ENCODE data around the gene SLC4A1AP. TPM values are rescaled to one million over a fixed set of nuclear protein-coding genes. Genes with fewer than 3 reads are reported as not detected.
A peak's percentile ranks its signal among the peaks of the same experiment; 100 is the strongest.

The SLC4A1AP gene
- polyA plus RNA-seq, 1 experiment = 15.5 TPM

DNA sequence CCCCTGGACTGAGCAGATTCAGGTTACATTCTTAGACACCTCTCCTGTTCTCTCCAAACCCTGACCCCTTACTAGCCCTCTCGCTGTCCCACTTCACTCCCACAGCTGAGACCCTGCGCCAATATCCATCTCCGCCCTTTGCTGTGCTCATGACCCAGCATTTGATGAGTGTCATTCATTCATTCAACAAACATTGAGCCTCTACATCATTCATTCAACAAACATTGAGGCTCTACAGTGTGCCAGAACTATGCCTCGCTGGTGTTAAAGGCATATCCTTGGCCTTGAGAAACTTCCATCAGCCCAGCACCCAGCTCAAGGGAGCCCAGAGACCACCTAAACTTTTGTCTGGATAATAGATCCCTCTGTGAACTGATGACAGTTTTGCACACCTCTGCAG lies 65.9 kb downstream of the SLC4A1AP start:
- TF ChIP-seq, protein P1, sequence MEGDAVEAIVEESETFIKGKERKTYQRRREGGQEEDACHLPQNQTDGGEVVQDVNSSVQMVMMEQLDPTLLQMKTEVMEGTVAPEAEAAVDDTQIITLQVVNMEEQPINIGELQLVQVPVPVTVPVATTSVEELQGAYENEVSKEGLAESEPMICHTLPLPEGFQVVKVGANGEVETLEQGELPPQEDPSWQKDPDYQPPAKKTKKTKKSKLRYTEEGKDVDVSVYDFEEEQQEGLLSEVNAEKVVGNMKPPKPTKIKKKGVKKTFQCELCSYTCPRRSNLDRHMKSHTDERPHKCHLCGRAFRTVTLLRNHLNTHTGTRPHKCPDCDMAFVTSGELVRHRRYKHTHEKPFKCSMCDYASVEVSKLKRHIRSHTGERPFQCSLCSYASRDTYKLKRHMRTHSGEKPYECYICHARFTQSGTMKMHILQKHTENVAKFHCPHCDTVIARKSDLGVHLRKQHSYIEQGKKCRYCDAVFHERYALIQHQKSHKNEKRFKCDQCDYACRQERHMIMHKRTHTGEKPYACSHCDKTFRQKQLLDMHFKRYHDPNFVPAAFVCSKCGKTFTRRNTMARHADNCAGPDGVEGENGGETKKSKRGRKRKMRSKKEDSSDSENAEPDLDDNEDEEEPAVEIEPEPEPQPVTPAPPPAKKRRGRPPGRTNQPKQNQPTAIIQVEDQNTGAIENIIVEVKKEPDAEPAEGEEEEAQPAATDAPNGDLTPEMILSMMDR (IDR thresholded peaks at IDR 0.05; ENCODE audit: low read depth, low read length) = no peak
- Histone ChIP-seq H3K9me3 (ENCODE audit: control insufficient read depth, insufficient read depth, low read length) (no peaks in the 10 kb centered on the region), H3K27me3 (ENCODE audit: control insufficient read depth, insufficient read depth, low read length) (no peaks in the 10 kb centered on the region), H3K27ac (ENCODE audit: low read depth, low read length) (no peak overlapping the region), H3K4me3 (ENCODE audit: low read depth, low read length) (no peak overlapping the region)
- DNase-seq (ENCODE audit: low read depth, low spot score) = no peak
- CTCF ChIA-PET = interaction anchor here (0.6 kb wide), 1 partner anchor 315 kb away, joined by 3 read pairs; no protein-coding TSS in a partner anchor
- POLR2A ChIA-PET = no interaction called here

DNA sequence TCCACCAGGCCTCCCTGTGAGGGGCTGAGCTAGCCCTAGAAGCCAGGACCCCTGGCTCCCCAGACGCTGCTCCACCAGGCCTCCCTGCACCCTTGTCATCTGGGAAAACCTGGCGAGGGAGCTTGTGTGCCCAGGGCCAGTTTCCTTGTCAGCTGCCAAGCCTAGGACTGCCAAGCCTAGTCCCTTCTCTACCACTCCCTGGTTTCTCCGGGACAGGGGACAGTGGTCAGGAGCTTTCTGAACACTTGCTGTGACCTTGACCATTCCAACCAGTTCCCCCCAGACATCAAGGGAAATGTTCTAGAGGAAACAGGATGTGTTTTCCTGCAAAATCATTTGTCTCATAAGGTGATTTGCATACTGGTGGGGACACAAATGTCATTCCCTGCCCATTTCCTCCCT lies 66.6 kb downstream of the SLC4A1AP start:
- Histone ChIP-seq H3K27me3 (ENCODE audit: control insufficient read depth, insufficient read depth, low read length) (no peaks in the 10 kb centered on the region), H3K9me3 (ENCODE audit: control insufficient read depth, insufficient read depth, low read length) (no peaks in the 10 kb centered on the region), H3K4me3 (ENCODE audit: low read depth, low read length) (no peak overlapping the region), H3K27ac (ENCODE audit: low read depth, low read length) (no peak overlapping the region)
- ChIA-PET POLR2A (no interaction called here), CTCF (interaction anchor here (0.6 kb wide), 1 partner anchor 315 kb away, joined by 3 read pairs; no protein-coding TSS in a partner anchor)
- DNase-seq (ENCODE audit: low read depth, low spot score) = no peak
- TF ChIP-seq, protein P1 (IDR thresholded peaks at IDR 0.05; ENCODE audit: low read depth, low read length) = no peak

DNA sequence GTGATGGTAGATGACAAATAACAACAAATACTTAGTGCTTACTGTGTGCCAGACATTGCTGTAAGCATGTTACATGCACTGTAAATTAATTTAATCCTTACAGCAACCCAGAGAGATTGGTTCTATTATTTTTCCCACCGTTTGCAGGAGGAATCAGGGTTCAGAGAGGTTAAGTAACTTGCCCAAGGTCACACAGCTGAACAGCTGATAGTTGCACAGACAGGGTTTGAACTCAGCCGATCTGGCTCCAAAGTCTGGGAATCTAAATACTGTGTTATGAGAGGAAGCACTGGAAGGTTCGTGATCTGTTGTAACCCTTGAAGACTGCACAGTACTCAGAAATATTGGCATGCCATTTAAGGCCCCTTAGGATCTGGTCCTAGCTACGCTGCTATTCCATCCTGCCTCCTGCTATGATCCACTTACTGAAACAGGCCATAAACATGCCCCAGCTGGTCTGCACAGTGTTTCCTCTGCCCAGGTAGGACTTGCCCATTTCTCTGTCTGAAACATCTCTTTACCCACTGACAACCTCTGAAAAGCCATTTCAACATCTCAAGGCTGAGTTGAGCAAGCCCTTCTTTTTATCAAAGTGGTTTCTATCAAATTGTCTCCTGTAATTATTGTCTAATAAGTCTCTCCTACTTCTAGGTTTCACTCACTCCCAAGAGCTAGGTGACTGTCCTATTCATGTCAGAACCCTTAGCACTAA lies 67.4 kb downstream of the SLC4A1AP start:
- TF ChIP-seq, protein P1 (IDR thresholded peaks at IDR 0.05; ENCODE audit: low read depth, low read length) = no peak
- POLR2A ChIA-PET = no interaction called here
- Histone ChIP-seq H3K27ac (ENCODE audit: low read depth, low read length) (no peak overlapping the region), H3K27me3 (ENCODE audit: control insufficient read depth, insufficient read depth, low read length) (no peaks in the 10 kb centered on the region), H3K9me3 (ENCODE audit: control insufficient read depth, insufficient read depth, low read length) (no peaks in the 10 kb centered on the region; the same call in 1 of the 2 replicates), H3K4me3 (ENCODE audit: low read depth, low read length) (no peak overlapping the region)
- no peak for DNase-seq (ENCODE audit: low read depth, low spot score)
- CTCF ChIA-PET = interaction anchor here (0.7 to 0.9 kb wide), 2 partner anchors 8 to 732 kb away, joined by 3 read pairs; no protein-coding TSS in a partner anchor

DNA sequence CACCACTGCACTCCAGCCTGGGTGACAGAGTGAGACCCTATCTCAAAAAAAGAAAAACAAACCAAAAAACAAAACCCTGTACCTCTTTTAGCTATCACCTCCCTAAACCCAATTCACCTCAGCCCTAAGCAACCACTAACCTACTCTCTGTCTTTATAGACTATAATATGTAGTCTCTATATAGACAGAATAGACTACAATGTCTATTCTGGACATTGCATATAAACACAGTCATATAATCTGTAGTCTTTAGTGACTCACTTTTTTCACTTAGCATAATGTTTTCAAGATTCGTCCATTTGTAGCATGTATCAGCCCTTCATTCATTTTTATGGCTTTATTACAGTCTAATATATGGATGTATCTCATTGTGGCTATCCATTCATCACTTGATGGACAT lies 70.6 kb downstream of the SLC4A1AP start:
- Histone ChIP-seq H3K27me3 (ENCODE audit: control insufficient read depth, insufficient read depth, low read length) (no peaks in the 10 kb centered on the region), H3K4me3 (ENCODE audit: low read depth, low read length) (no peak overlapping the region), H3K9me3 (ENCODE audit: control insufficient read depth, insufficient read depth, low read length) (no peaks in the 10 kb centered on the region; the same call in 1 of the 2 replicates), H3K27ac (ENCODE audit: low read depth, low read length) (no peak overlapping the region)
- ChIA-PET POLR2A (no interaction called here), CTCF (interaction anchor here (1.2 kb wide), 1 partner anchor 11 kb away, joined by 3 read pairs; no protein-coding TSS in a partner anchor)
- TF ChIP-seq, protein P1 (IDR thresholded peaks at IDR 0.05; ENCODE audit: low read depth, low read length) = no peak
- DNase-seq (ENCODE audit: low read depth, low spot score) = no peak

DNA sequence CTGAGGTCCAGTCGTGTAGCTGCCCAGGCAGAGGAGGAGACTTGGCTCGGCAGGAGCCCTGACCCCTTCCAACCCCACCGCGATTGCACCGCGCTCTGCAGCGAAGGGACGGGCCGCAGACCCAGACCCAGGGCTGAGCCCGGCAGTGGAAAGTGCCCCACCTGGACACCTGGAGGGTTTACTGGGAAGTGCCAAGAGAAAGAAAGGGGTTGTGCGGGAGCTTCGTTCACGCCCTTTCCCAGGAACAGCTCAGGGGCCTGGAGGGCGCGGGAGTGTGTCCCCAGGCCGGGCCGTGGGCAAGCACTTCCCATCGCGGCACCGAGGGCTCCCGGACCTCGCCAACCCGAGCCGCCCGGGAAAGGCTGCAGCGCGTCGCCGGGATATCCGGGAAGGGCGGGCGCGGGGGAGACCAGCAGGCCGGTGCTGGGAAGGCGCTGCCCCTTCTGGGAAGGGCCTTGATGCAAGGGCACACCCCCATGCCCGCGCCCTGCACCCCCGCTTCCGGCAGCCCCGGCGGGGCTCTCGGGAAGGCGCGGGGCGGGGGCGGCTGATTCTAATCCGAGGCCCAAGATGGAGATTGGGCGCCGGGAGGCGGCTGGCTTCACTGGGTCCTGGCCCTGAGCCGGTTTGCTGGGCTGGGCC lies 71.7 kb downstream of the SLC4A1AP start:
- POLR2A ChIA-PET = no interaction called here
- CTCF ChIA-PET = interaction anchor here (0.9 kb wide), 1 partner anchor 12 kb away, joined by 4 read pairs; no protein-coding TSS in a partner anchor
- TF ChIP-seq, protein P1 (IDR thresholded peaks at IDR 0.05; ENCODE audit: low read depth, low read length) = no peak
- peak; percentile 10 for DNase-seq (ENCODE audit: low read depth, low spot score)
- H3K27me3 ChIP-seq (ENCODE audit: control insufficient read depth, insufficient read depth, low read length) = no peaks in the 10 kb centered on the region
- no peaks in the 10 kb centered on the region; the same call in 1 of the 2 replicates for H3K9me3 ChIP-seq (ENCODE audit: control insufficient read depth, insufficient read depth, low read length)
- peak overlapping the region; percentile 43 for H3K27ac ChIP-seq (ENCODE audit: low read depth, low read length)
- peak overlapping the region; percentile 41 for H3K4me3 ChIP-seq (ENCODE audit: low read depth, low read length)

All from AG04450 (cell line).